ENCODE results near the gene ARHGAP27. TPM values are rescaled to one million over a fixed set of nuclear protein-coding genes. Genes with fewer than 3 reads are reported as not detected.

The ARHGAP27 gene
- total RNA-seq, 1 donor from 2014 or later: 26.8 TPM

GRCh38 chr17:45394091-45394490, 38.6 kb downstream of the ARHGAP27 start:
- DNase-seq (ENCODE audit: extremely low spot score, unreplicated experiment): no peak
- no peak overlapping the region for H3K4me3 Mint-ChIP-seq
- H3K27ac Mint-ChIP-seq: no peak overlapping the region
- TF ChIP-seq, protein P1, sequence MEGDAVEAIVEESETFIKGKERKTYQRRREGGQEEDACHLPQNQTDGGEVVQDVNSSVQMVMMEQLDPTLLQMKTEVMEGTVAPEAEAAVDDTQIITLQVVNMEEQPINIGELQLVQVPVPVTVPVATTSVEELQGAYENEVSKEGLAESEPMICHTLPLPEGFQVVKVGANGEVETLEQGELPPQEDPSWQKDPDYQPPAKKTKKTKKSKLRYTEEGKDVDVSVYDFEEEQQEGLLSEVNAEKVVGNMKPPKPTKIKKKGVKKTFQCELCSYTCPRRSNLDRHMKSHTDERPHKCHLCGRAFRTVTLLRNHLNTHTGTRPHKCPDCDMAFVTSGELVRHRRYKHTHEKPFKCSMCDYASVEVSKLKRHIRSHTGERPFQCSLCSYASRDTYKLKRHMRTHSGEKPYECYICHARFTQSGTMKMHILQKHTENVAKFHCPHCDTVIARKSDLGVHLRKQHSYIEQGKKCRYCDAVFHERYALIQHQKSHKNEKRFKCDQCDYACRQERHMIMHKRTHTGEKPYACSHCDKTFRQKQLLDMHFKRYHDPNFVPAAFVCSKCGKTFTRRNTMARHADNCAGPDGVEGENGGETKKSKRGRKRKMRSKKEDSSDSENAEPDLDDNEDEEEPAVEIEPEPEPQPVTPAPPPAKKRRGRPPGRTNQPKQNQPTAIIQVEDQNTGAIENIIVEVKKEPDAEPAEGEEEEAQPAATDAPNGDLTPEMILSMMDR (conservative IDR thresholded peaks at IDR 0.05): no peak
- no peaks in the 10 kb centered on the region for H3K9me3 Mint-ChIP-seq
- H3K27me3 Mint-ChIP-seq: peaks cover 19% of the 10 kb centered on the region
- peaks cover 6% of the 10 kb centered on the region for H3K36me3 Mint-ChIP-seq
- peaks cover 4% of the 10 kb centered on the region for H3K4me1 Mint-ChIP-seq (ENCODE audit: unreplicated experiment)

- no peak for DNase-seq (ENCODE audit: extremely low spot score, unreplicated experiment)
- TF ChIP-seq, protein P1 (conservative IDR thresholded peaks at IDR 0.05): no peak
- H3K4me3 Mint-ChIP-seq: no peak overlapping the region
- peaks cover 6% of the 10 kb centered on the region for H3K36me3 Mint-ChIP-seq
- no peaks in the 10 kb centered on the region for H3K9me3 Mint-ChIP-seq
- no peak overlapping the region for H3K27ac Mint-ChIP-seq
- peaks cover 26% of the 10 kb centered on the region for H3K27me3 Mint-ChIP-seq
- peaks cover 4% of the 10 kb centered on the region for H3K4me1 Mint-ChIP-seq (ENCODE audit: unreplicated experiment)
Observed at GRCh38 chr17:45393411-45393810, 39.3 kb downstream of the ARHGAP27 start.

GRCh38 chr17:45391918-45392317, 40.8 kb downstream of the ARHGAP27 start:
- Mint-ChIP-seq H3K4me1 (ENCODE audit: unreplicated experiment) (peaks cover 7% of the 10 kb centered on the region), H3K4me3 (no peak overlapping the region), H3K27me3 (peaks cover 36% of the 10 kb centered on the region), H3K27ac (no peak overlapping the region), H3K36me3 (peaks cover 1% of the 10 kb centered on the region), H3K9me3 (no peaks in the 10 kb centered on the region)
- TF ChIP-seq, protein P1 (conservative IDR thresholded peaks at IDR 0.05): no peak
- DNase-seq (ENCODE audit: extremely low spot score, unreplicated experiment): no peak

GRCh38 chr17:45391291-45391690, 41.4 kb downstream of the ARHGAP27 start:
- no peak overlapping the region for H3K4me3 Mint-ChIP-seq

DNA sequence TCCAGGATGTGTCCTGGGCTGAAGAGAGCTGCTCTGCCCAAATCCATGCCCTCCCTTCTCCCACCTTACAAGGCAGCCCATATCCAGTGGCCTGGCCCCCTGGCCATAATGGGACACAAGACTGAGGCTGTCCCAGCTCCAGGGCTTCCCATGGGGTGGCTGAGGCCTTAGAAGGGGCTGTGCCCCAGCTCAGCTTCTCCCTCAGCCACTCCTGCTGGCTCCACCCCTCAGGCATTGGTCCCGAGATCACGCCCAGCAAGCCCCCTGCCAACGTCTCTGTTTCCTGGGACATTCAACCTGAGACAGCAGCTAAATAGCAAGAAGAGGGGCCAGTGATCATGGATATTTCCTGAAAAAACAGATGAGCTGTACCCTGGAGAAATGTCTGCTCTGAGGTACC, 43.3 kb downstream of the ARHGAP27 start:
- TF ChIP-seq, protein P1 (conservative IDR thresholded peaks at IDR 0.05): no peak
- no peaks in the 10 kb centered on the region for H3K36me3 Mint-ChIP-seq
- peaks cover 7% of the 10 kb centered on the region for H3K4me1 Mint-ChIP-seq (ENCODE audit: unreplicated experiment)
- no peak overlapping the region for H3K27ac Mint-ChIP-seq
- no peaks in the 10 kb centered on the region for H3K9me3 Mint-ChIP-seq
- peaks cover 47% of the 10 kb centered on the region for H3K27me3 Mint-ChIP-seq
- DNase-seq (ENCODE audit: extremely low spot score, unreplicated experiment): no peak
- H3K4me3 Mint-ChIP-seq: no peak overlapping the region

More at GRCh38 chr17:45391291-45391690, 41.4 kb downstream of the ARHGAP27 start:
- no peak for DNase-seq (ENCODE audit: extremely low spot score, unreplicated experiment)
- no peaks in the 10 kb centered on the region for H3K9me3 Mint-ChIP-seq
- H3K27me3 Mint-ChIP-seq: peaks cover 36% of the 10 kb centered on the region
- no peak overlapping the region for H3K27ac Mint-ChIP-seq
- no peaks in the 10 kb centered on the region for H3K36me3 Mint-ChIP-seq
- TF ChIP-seq, protein P1 (conservative IDR thresholded peaks at IDR 0.05): no peak
- peaks cover 7% of the 10 kb centered on the region for H3K4me1 Mint-ChIP-seq (ENCODE audit: unreplicated experiment)

Measured in type B pancreatic cell (in vitro differentiated cells).